OCI-LY7 (cell line): ENCODE measurements around the gene MBD3L5.
"Not testable (repeated sequence)": the region's sequence is repeated elsewhere in the genome, so short reads cannot be mapped to it uniquely, and the experiment has no call there.

Experiments
- CTCF ChIP-seq: fragments of 200-600 bp; sonication (generic); conservative IDR thresholded peaks from 2 replicates; pipeline ENCODE4 v1.5.1; 2014; ENCODE audit warnings: mild to moderate bottlenecking, antibody characterized with exemption, low read length, moderate library complexity, mixed read lengths
- EZH2phosphoT487 ChIP-seq: fragments of 200-600 bp; sonication (generic); IDR thresholded peaks from 2 replicates; pipeline ENCODE4 v1.6.1; 2018; ENCODE audit warnings: low read depth, borderline replicate concordance, mild to moderate bottlenecking, mixed run types, antibody characterized with exemption, low read length, moderate library complexity, mixed read lengths

DNA sequence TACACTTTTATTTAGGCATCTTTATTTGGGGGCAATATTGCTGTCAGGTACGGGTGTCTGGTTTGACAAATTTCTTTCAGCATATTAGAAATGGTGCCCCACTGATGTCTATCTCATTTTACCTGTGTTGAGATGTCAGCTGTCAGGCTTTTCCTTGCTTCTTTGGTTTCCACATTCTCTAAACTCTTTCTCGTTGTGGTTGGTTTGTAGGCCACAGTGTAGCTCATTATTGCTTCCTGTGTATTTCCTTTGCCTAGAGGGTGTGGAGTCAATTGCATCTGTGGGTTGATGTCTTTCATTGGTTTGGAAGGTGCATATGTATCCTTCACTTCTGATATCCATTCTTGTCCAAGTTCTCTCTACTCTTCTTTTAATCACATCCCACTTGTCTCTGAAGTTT is 29.6 kb downstream of the MBD3L5 start:
- TF ChIP-seq CTCF, EZH2phosphoT487: not testable (repeated sequence)
